GM12878 (cell line): ENCODE results near the gene HS3ST3A1. TPM values are rescaled to one million over a fixed set of nuclear protein-coding genes. Genes with fewer than 3 reads are reported as not detected.

Experiments used
- ATAC-seq: fragments of 200-7000 bp; cut with Tn5 transposase; 3 replicates; pipeline ENCODE4 v1.9.1; 2020; ENCODE audit warnings: mild to moderate bottlenecking, moderate library complexity
- BruUV-seq: library from RNA; stranded (reverse); fragments of 400-500 nt; replicated peaks from 2 replicates; lab custom pipeline; 2021; lab: Mats Ljungman, UMichigan
- CTCF ChIA-PET: fragments of 300-600 bp; sonication (Branson Sonifier 250); formaldehyde crosslinking; extraction: SDS; loops from one replicate; lab custom pipeline; 2021; ENCODE audit warnings: inconsistent platforms; lab: Yijun Ruan, JAX
- POLR2A ChIA-PET: fragments of 350-600 bp; formaldehyde crosslinking; extraction: SDS; loops from one replicate; lab custom pipeline; 2021; ENCODE audit warnings: inconsistent platforms; lab: Charles Lee
- RAD21 ChIA-PET: fragments of 300-600 bp; sonication (Branson Sonifier 250); formaldehyde crosslinking; loops from one replicate; lab custom pipeline; 2023; ENCODE audit warnings: antibody characterized with exemption; ENCODE audit not compliant: unreplicated experiment; lab: Charles Lee
- SMC1A ChIA-PET: fragments of 300-600 bp; sonication (Branson Sonifier 250); formaldehyde crosslinking; loops from one replicate; lab custom pipeline; 2023; ENCODE audit not compliant: unreplicated experiment, uncharacterized antibody; lab: Charles Lee
- DNase-seq: peaks from one replicate; pipeline ENCODE4 v3.0.0-alpha.2; 2011; ENCODE audit warnings: low read depth, low spot score
- FAIRE-seq: peaks from 3 replicates; lab custom pipeline; 2011; peaks lifted over from hg19 to GRCh38; lab: Jason Lieb, UNC
- H2AFZ ChIP-seq: 2 replicates; pipeline ENCODE4 v1.6.0; 2011; ENCODE audit warnings: low read depth, low read length, control low read depth; ENCODE audit not compliant: control insufficient read depth
- H3K27ac ChIP-seq: 2 replicates; pipeline ENCODE4 v1.5.1; 2011; ENCODE audit warnings: control low read depth; ENCODE audit not compliant: control insufficient read depth, insufficient read depth
- H3K27me3 ChIP-seq, 2 experiments: replicated peaks in 1 of 2; 2 replicates each; pipeline versions ENCODE4 v1.6.0 to v1.6.1; 2011; ENCODE audit warnings: low read length in 1 of 2; ENCODE audit not compliant: control insufficient read depth in 2 of 2, insufficient read depth in 2 of 2
- H3K36me3 ChIP-seq, 2 experiments: 2 replicates each; pipeline ENCODE4 v1.5.1; 2011; ENCODE audit warnings: low read length in 1 of 2; ENCODE audit not compliant: control insufficient read depth in 2 of 2, insufficient read depth in 2 of 2
- H3K4me1 ChIP-seq: 2 replicates; pipeline ENCODE4 v1.6.1; 2011; ENCODE audit warnings: mild to moderate bottlenecking, low read length, moderate library complexity, mixed read lengths; ENCODE audit not compliant: control insufficient read depth, insufficient read depth
- H3K4me2 ChIP-seq: 2 replicates; pipeline ENCODE4 v1.6.0; 2011; ENCODE audit warnings: control low read depth; ENCODE audit not compliant: control insufficient read depth, insufficient read depth
- H3K4me3 ChIP-seq: fragments of 200-600 bp; sonication (generic); 2 replicates; pipeline ENCODE4 v1.5.1; 2016
- H3K79me2 ChIP-seq: 2 replicates; pipeline ENCODE4 v1.6.0; 2011; ENCODE audit warnings: low read length; ENCODE audit not compliant: control insufficient read depth, insufficient read depth
- H3K9ac ChIP-seq: 2 replicates; pipeline ENCODE4 v1.8.0; 2011; ENCODE audit warnings: low read length, control low read depth, mixed read lengths; ENCODE audit not compliant: control insufficient read depth, insufficient read depth
- H3K9me3 ChIP-seq: replicated peaks from 3 replicates; pipeline ENCODE4 v1.5.1; 2011; ENCODE audit warnings: mild to moderate bottlenecking, low read length; ENCODE audit not compliant: control insufficient read depth, insufficient read depth
- H4K20me1 ChIP-seq: 2 replicates; pipeline ENCODE4 v1.6.0; 2011; ENCODE audit not compliant: control insufficient read depth, insufficient read depth
- BMI1 ChIP-seq: fragments of 450-650 bp; IDR thresholded peaks from 2 replicates; pipeline ENCODE4 v1.6.1; 2016; ENCODE audit warnings: mild to moderate bottlenecking, moderate library complexity, borderline replicate concordance
- CHD4 ChIP-seq: fragments of 200-600 bp; sonication (generic); IDR thresholded peaks from 2 replicates; pipeline ENCODE4 v1.6.1; 2016; ENCODE audit warnings: mild to moderate bottlenecking
- JUND ChIP-seq: IDR thresholded peaks from 2 replicates; pipeline ENCODE4 v1.6.1; 2012; ENCODE audit warnings: low read depth, mild to moderate bottlenecking, low read length, improper control_type of control experiment, moderate library complexity
- NR2F1 ChIP-seq: fragments of 450-650 bp; conservative IDR thresholded peaks from 2 replicates; pipeline ENCODE4 v1.6.1; 2017; ENCODE audit warnings: mild to moderate bottlenecking
- PAX5 ChIP-seq: IDR thresholded peaks from 2 replicates; pipeline ENCODE4 v1.6.1; 2011; ENCODE audit warnings: low read depth, low read length, borderline replicate concordance
- POLR2AphosphoS2 ChIP-seq: IDR thresholded peaks from 2 replicates; pipeline ENCODE4 v1.6.1; 2011; ENCODE audit warnings: low read depth, mild to moderate bottlenecking, low read length, improper control_type of control experiment, moderate library complexity
- RBBP5 ChIP-seq: fragments of 200-600 bp; sonication (generic); conservative IDR thresholded peaks from 2 replicates; pipeline ENCODE4 v1.6.1; 2016
- RUNX3 ChIP-seq: IDR thresholded peaks from 2 replicates; pipeline ENCODE4 v1.6.1; 2012; ENCODE audit warnings: low read length, inconsistent platforms
- STAT3 ChIP-seq: IDR thresholded peaks from 2 replicates; pipeline ENCODE4 v1.6.1; 2011; ENCODE audit warnings: low read depth, low read length, improper control_type of control experiment
- YY1 ChIP-seq: IDR thresholded peaks from 2 replicates; pipeline ENCODE4 v1.6.1; 2011; ENCODE audit warnings: low read depth, mild to moderate bottlenecking, low read length
- ZBED1 ChIP-seq: IDR thresholded peaks from 2 replicates; pipeline ENCODE4 v1.6.1; 2016; ENCODE audit warnings: borderline replicate concordance
- WGBS: methylation state at CpG from one replicate; pipeline ENCODE4 v1.1.6; 2016; ENCODE audit warnings: low lambda C conversion rate; ENCODE audit not compliant: insufficient replicate concordance, insufficient coverage; ENCODE audit errors: missing lambda C conversion rate; 5-methylcytosine and 5-hydroxymethylcytosine counted together
- in situ Hi-C: fragments of 300-500 bp; cut with MboI; formaldehyde crosslinking; loops from 9 replicates; pipeline ENCODE4 v1.14.3; 2018; ENCODE audit warnings: mixed read lengths
- intact Hi-C: fragments of 100-400 bp; cut with micrococcal nuclease; formaldehyde crosslinking; loops from one replicate; pipeline ENCODE4 v1.14.2; 2022; ENCODE audit not compliant: unreplicated experiment
- polyA plus RNA-seq, 11 experiments: library from polyadenylated mRNA; depleted of rRNA in 4 of 11; unstranded in 6 of 11; stranded (reverse) in 5 of 11; fragments of >200 nt; fragmentation: Nextera tagmentation in 4 of 11; fragmentation: Illumina TruSeq in 1 of 11; extraction: Ambion mirVana in 4 of 11; extraction: Trizol in 1 of 11; gene quantifications; 1 replicate in 1 of 11; 2 replicates in 10 of 11; pipeline versions ENCODE4 v1.2.1 to v1.2.3, GENCODE V29; 2011 to 2016; ENCODE audit warnings: inconsistent platforms in 2 of 11, missing spikeins in 2 of 11, low read depth in 1 of 11
- total RNA-seq, 4 experiments: library from RNA; depleted of rRNA in 3 of 4; stranded (reverse); fragments of >200 nt in 3 of 4; fragmentation: Illumina TruSeq in 1 of 4; extraction: Trizol in 1 of 4; gene quantifications; 2 replicates each; pipeline versions ENCODE4 v1.2.1 to v1.2.3, GENCODE V29; 2013 to 2021
- TF ChIP-seq, protein P1 (sequence below): IDR thresholded peaks from 2 replicates; pipeline ENCODE4 v1.6.1; 2011; ENCODE audit warnings: borderline replicate concordance, low read depth, mild to moderate bottlenecking, moderate library complexity, mixed read lengths, low read length; ENCODE audit not compliant: insufficient read depth; ENCODE audit errors: extremely low read length
- TF ChIP-seq, protein P2 (sequence below): IDR thresholded peaks from 2 replicates; pipeline ENCODE4 v1.6.1; 2011; ENCODE audit warnings: mild to moderate bottlenecking, low read depth, low read length, moderate library complexity; ENCODE audit not compliant: insufficient replicate concordance
- TF ChIP-seq, protein P3 (sequence below): fragments of 450-650 bp; IDR thresholded peaks from 2 replicates; pipeline ENCODE4 v1.6.1; 2017; ENCODE audit warnings: low read depth, mild to moderate bottlenecking, moderate library complexity
- TF ChIP-seq, protein P4 (sequence below): fragments of 450-650 bp; IDR thresholded peaks from 2 replicates; pipeline ENCODE4 v1.6.1; 2017; ENCODE audit warnings: mild to moderate bottlenecking, moderate library complexity

HS3ST3A1 gene
- total and polyA plus RNA-seq, 10 of the 15 experiments (the other 5 are each of a cell fraction or from before 2014, with no cell fraction given): 0.24 to 0.26 TPM; not detected in 8

DNA sequence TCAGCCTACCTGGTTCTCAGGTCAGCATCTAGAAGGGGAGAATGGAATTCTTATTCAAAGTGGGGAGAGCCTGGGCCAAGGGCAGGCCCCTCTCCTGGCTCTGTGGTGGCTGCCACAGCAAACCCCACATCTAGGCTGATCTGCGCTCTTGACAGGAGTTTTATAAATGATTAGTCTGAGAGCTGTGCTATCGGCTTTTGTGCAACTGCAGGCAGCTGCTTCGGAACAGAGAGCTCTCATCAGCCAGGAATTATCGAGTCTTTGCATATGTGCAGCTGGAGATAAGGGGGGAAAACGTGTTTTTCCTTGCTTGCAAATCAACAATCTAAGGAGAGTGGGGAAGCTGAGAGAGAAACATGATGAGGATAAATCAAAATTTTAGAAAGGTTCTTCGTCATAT is 91.7 kb downstream of the HS3ST3A1 start:
- 17% methylated on average over 6 of the region's 6 CpGs for WGBS
- intact Hi-C loops: no loop called here
- Histone ChIP-seq H4K20me1 (no peaks in the 10 kb centered on the region), H3K36me3 (no peaks in the 10 kb centered on the region), H3K9me3 (no peaks in the 10 kb centered on the region), H3K4me2 (peak overlapping the region; percentile 40; the same call in 1 of the 2 replicates), H3K27ac (peak overlapping the region; percentile 38; the same call in 1 of the 2 replicates), H2AFZ (peak overlapping the region; percentile 50), H3K27me3 (no peaks in the 10 kb centered on the region), H3K4me3 (0 out of 2 replicates have a peak overlapping the region, but pooled peaks have one; percentile 8), H3K79me2 (no peaks in the 10 kb centered on the region), H3K9ac (no peak overlapping the region; the same call in 1 of the 2 replicates), H3K4me1 (no peaks in the 10 kb centered on the region)
- DNase-seq (no peak), FAIRE-seq (no peak), ATAC-seq (no peak)
- POLR2A ChIA-PET: interaction anchor here (0.6 to 2.1 kb wide), 4 partner anchors 9 to 107 kb away, joined by 3 to 8 read pairs (median 4); no protein-coding TSS in a partner anchor
- TSS peak; percentile 67 for BruUV-seq
- in situ Hi-C loops: no loop called here
- SMC1A ChIA-PET: interaction anchor here (0.6 to 4.9 kb wide), 4 partner anchors 10 to 27 kb away, joined by 3 to 24 read pairs (median 12); no protein-coding TSS in a partner anchor
- CTCF ChIA-PET: interaction anchor here (0.6 to 2.7 kb wide), 5 partner anchors 9 to 173 kb away, joined by 3 to 12 read pairs (median 4); no protein-coding TSS in a partner anchor
- RAD21 ChIA-PET: interaction anchor here (0.6 to 3.5 kb wide), 5 partner anchors 8 to 17 kb away, joined by 3 to 32 read pairs (median 5); no protein-coding TSS in a partner anchor
- TF ChIP-seq NR2F1: no peak
- TF ChIP-seq, protein P1, sequence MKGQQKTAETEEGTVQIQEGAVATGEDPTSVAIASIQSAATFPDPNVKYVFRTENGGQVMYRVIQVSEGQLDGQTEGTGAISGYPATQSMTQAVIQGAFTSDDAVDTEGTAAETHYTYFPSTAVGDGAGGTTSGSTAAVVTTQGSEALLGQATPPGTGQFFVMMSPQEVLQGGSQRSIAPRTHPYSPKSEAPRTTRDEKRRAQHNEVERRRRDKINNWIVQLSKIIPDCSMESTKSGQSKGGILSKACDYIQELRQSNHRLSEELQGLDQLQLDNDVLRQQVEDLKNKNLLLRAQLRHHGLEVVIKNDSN: no peak
- no peak for TF ChIP-seq STAT3
- TF ChIP-seq, protein P2, sequence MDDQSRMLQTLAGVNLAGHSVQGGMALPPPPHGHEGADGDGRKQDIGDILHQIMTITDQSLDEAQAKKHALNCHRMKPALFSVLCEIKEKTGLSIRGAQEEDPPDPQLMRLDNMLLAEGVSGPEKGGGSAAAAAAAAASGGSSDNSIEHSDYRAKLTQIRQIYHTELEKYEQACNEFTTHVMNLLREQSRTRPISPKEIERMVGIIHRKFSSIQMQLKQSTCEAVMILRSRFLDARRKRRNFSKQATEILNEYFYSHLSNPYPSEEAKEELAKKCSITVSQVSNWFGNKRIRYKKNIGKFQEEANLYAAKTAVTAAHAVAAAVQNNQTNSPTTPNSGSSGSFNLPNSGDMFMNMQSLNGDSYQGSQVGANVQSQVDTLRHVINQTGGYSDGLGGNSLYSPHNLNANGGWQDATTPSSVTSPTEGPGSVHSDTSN: no peak
- TF ChIP-seq YY1: no peak
- TF ChIP-seq ZBED1: no peak
- TF ChIP-seq CHD4: no peak
- TF ChIP-seq POLR2AphosphoS2: no peak
- TF ChIP-seq RBBP5: no peak
- TF ChIP-seq BMI1: no peak
- no peak for TF ChIP-seq PAX5
- TF ChIP-seq JUND: no peak
- TF ChIP-seq, protein P3, sequence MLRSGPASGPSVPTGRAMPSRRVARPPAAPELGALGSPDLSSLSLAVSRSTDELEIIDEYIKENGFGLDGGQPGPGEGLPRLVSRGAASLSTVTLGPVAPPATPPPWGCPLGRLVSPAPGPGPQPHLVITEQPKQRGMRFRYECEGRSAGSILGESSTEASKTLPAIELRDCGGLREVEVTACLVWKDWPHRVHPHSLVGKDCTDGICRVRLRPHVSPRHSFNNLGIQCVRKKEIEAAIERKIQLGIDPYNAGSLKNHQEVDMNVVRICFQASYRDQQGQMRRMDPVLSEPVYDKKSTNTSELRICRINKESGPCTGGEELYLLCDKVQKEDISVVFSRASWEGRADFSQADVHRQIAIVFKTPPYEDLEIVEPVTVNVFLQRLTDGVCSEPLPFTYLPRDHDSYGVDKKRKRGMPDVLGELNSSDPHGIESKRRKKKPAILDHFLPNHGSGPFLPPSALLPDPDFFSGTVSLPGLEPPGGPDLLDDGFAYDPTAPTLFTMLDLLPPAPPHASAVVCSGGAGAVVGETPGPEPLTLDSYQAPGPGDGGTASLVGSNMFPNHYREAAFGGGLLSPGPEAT: no peak
- TF ChIP-seq, protein P4, sequence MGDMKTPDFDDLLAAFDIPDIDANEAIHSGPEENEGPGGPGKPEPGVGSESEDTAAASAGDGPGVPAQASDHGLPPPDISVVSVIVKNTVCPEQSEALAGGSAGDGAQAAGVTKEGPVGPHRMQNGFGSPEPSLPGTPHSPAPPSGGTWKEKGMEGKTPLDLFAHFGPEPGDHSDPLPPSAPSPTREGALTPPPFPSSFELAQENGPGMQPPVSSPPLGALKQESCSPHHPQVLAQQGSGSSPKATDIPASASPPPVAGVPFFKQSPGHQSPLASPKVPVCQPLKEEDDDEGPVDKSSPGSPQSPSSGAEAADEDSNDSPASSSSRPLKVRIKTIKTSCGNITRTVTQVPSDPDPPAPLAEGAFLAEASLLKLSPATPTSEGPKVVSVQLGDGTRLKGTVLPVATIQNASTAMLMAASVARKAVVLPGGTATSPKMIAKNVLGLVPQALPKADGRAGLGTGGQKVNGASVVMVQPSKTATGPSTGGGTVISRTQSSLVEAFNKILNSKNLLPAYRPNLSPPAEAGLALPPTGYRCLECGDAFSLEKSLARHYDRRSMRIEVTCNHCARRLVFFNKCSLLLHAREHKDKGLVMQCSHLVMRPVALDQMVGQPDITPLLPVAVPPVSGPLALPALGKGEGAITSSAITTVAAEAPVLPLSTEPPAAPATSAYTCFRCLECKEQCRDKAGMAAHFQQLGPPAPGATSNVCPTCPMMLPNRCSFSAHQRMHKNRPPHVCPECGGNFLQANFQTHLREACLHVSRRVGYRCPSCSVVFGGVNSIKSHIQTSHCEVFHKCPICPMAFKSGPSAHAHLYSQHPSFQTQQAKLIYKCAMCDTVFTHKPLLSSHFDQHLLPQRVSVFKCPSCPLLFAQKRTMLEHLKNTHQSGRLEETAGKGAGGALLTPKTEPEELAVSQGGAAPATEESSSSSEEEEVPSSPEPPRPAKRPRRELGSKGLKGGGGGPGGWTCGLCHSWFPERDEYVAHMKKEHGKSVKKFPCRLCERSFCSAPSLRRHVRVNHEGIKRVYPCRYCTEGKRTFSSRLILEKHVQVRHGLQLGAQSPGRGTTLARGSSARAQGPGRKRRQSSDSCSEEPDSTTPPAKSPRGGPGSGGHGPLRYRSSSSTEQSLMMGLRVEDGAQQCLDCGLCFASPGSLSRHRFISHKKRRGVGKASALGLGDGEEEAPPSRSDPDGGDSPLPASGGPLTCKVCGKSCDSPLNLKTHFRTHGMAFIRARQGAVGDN: no peak
- TF ChIP-seq RUNX3: no peak
